ENCODE data around the gene MIPEP. TPM values are rescaled to one million over a fixed set of nuclear protein-coding genes. Genes with fewer than 3 reads are reported as not detected.

The MIPEP gene
- polyA plus RNA-seq, 2 of the 4 experiments (the other 2 are of a cell fraction) = 21.6 to 32.8 TPM

GRCh38 chr13:23722726-23723453, 166.3 kb downstream of the MIPEP start (continued):
- TF ChIP-seq REST (IDR thresholded peaks at IDR 0.05) (no peak), KDM5A (IDR thresholded peaks at IDR 0.05) (no peak), CHD4 (IDR thresholded peaks at IDR 0.05; ENCODE audit: borderline replicate concordance) (no peak), HOXA7 (CRISPR knock-in tag; IDR thresholded peaks at IDR 0.05) (no peak), HEYL (CRISPR knock-in tag; IDR thresholded peaks at IDR 0.05) (no peak), EP300 (IDR thresholded peaks at IDR 0.05) (no peak), PHF8 (IDR thresholded peaks at IDR 0.05; ENCODE audit: borderline replicate concordance, low read depth) (no peak), HOXB13 (CRISPR knock-in tag; IDR thresholded peaks at IDR 0.05; ENCODE audit: low read depth) (no peak)

GRCh38 chr13:23718996-23719395, 170.2 kb downstream of the MIPEP start:
- 0 out of 6 replicates have a peak overlapping the region, but pooled peaks of 1 of the 2 experiments have one; percentile 29 for H3K27ac ChIP-seq
- ATAC-seq (no peak), FAIRE-seq (no peak), DNase-seq (ENCODE audit: low read depth in 1 of 2, low spot score in 1 of 2) (no peak)
- no peaks in the 10 kb centered on the region for H3K9me3 ChIP-seq
- ChIA-PET POLR2A (no interaction called here), CTCF (interaction anchor here (2.0 kb wide), 1 partner anchor 170 kb away, joined by 6 read pairs; the partner anchor contains the start of gene MIPEP)
- peak overlapping the region; percentile 45; the same call in 2 of the 3 replicates for H3K4me2 ChIP-seq
- H3K4me3 ChIP-seq = no peak overlapping the region
- peaks cover 10% of the 10 kb centered on the region; the same call in 1 of the 3 replicates for H3K4me1 ChIP-seq
- TF ChIP-seq PBX3 (IDR thresholded peaks at IDR 0.05) = no peak
- no peak for TF ChIP-seq HOXB13 (CRISPR knock-in tag; IDR thresholded peaks at IDR 0.05; ENCODE audit: low read depth)
- TF ChIP-seq POLR2A (IDR thresholded peaks at IDR 0.05; ENCODE audit: low read length) = no peak
- TF ChIP-seq ZC3H11A (IDR thresholded peaks at IDR 0.05) = no peak
- 11% methylated on average over 2 of the region's 2 CpGs for WGBS (ENCODE audit: missing lambda C conversion rate)

GRCh38 chr13:23716401-23716800, 172.8 kb downstream of the MIPEP start:
- ATAC-seq (peak in 1 of 2 experiments; percentile 33; a peak in 1 of 6 replicates), DNase-seq (ENCODE audit: low read depth in 1 of 2, low spot score in 1 of 2) (no peak), FAIRE-seq (no peak)
- no peak for TF ChIP-seq HOXA7 (CRISPR knock-in tag; IDR thresholded peaks at IDR 0.05)
- TF ChIP-seq ZFP36 (IDR thresholded peaks at IDR 0.05; ENCODE audit: borderline replicate concordance, partially characterized antibody) = no peak
- TF ChIP-seq EP300 (IDR thresholded peaks at IDR 0.05) = no peak
- no peak for TF ChIP-seq HES2 (IDR thresholded peaks at IDR 0.05)
- TF ChIP-seq FOSL2 (IDR thresholded peaks at IDR 0.05) = no peak
- TF ChIP-seq FOSL2 (CRISPR knock-in tag; IDR thresholded peaks at IDR 0.05) = no peak
- no peak for TF ChIP-seq RARB (CRISPR knock-in tag; IDR thresholded peaks at IDR 0.05)
- TF ChIP-seq E2F6 (IDR thresholded peaks at IDR 0.05; ENCODE audit: borderline replicate concordance, low read depth) = no peak
- no peak for TF ChIP-seq RFX5 (IDR thresholded peaks at IDR 0.05)
- TF ChIP-seq ATOH8 (CRISPR knock-in tag; IDR thresholded peaks at IDR 0.05; ENCODE audit: low read depth) = no peak
- TF ChIP-seq CEBPB (IDR thresholded peaks at IDR 0.05) = no peak
- TF ChIP-seq ESRRA (IDR thresholded peaks at IDR 0.05; ENCODE audit: borderline replicate concordance, low read length) = no peak
- no peak for TF ChIP-seq MAZ (IDR thresholded peaks at IDR 0.05; ENCODE audit: borderline replicate concordance, low read depth, low read length)
- CTCF ChIA-PET = interaction anchor here (0.6 to 1.8 kb wide), 8 partner anchors 8 to 173 kb away, joined by 3 to 8 read pairs (median 4); no protein-coding TSS in a partner anchor
- Histone ChIP-seq H3K4me1 (peaks cover 10% of the 10 kb centered on the region; the same call in 1 of the 3 replicates), H3K9me3 (no peaks in the 10 kb centered on the region), H3K4me2 (no peak overlapping the region), H3K4me3 (no peak overlapping the region), H3K27ac (peak overlapping the region in 1 of 2 experiments; percentile 57; a peak in 1 of 6 replicates)
- 100% methylated on average over 2 of the region's 2 CpGs for WGBS (ENCODE audit: missing lambda C conversion rate)
- POLR2A ChIA-PET = no interaction called here
